Embryonic facial prominence (tissue), 1 donor: ENCODE data around the gene CSPG4.
"Not testable (repeated sequence)": the region's sequence is repeated elsewhere in the genome, so short reads cannot be mapped to it uniquely, and the experiment has no call there.

ENCODE experiments used
- DNase-seq: peaks from one replicate; pipeline ENCODE4 v3.0.0-alpha.2; 2016; ENCODE audit errors: extremely low spot score

Gene CSPG4

DNA sequence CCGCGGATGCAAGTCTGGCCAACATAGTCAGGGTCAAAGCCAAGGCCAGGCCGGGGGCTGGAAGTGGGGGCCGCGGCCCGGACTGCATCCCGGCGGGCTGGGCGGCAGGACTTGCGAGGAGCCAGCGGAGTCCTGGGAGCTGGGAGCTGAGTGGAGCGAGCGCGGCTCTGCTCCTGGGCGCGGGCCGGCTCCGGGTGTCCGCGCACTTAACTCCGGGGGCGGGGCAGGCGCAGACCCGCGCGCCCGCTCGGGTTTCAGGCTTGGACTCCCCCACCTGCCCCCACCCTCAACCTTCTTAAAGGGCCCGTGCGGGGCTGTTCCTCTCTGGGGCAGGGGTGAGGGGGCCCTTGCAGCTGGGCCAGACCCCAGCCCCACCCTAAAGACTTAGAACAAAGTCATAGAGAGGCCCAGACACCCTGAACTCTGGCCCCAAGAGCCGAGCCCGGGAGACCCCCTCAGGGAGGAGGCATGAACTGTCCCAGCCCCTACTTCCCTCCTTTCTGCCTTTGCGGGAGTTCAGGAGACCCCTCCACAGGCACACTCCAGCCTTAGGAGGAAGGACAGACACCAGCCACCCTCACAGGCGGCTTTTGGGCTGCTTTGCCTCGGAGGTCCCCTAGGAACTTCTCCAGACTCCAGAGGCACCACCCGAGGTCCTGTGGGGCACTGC is at the start of gene CSPG4:
TSS of gene CSPG4 (minus strand) at position 181 of the 670 bp plus-strand sequence. CDS start at position 88, 93 bp downstream.
- no peak for DNase-seq

DNA sequence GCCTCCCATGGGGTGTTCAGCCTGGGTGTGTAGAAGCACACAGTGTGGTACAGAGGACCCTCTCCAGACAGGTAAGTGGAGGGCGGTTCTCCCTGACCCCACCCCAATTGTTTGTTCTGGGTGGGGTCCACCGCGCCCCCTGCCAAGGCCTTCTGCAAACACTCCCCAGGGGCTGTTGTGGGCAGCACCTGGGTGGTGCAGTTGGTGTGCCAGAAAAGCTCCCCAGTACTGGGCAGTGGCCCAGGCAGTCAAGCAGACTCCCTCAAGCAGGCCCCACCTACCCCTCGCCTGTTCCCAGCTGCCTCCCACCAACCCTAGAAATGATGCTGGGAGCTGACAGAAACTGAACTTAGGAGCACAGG is 49.7 kb upstream of the CSPG4 start:
- not testable (repeated sequence) for DNase-seq

DNA sequence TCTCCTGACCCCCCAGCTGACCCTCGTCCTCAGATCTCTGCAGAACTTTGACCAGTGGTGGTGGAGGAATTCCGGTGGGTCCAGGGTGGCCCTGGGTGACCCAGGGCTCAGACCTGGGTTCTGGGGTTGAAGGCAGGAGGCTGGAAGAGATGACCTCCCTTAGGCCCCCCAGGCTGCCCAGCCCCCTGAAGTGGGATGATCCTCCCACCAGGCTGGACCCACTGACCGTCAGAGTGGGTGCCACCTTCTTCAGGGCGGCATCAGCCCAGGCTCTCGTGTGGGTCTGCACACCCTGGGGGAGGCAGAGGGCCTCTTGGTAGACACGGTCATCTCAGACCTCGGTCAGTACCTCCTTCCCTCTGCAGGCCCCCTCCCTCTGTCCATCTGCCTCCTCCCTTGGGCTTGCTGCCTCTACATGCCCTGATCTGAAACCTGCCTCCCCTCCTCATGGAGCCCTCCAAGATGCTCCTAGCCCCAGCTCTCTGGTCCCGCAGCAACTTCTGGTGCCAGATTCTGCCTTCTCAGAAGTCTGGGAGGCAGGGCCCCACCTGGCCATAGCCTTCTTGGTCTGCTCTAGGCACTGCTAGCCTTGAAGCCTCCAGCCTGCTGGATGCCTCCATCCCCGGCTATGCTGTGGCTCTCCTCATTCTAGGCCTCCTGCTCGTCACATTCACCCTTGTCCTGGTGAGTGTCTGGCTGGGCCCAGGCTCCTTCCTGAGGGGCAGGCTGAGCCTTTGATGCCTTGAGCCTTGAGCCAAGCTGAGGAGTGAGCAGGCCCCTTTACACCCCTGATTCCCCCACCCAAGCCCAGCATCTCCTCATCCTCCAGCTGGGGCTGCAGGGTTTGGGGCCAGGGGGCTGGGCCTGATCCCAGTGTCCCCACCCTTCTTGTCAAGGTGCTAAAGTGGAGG is 49.1 kb upstream of the CSPG4 start:
- no peak for DNase-seq

GRCh38 chr15:75760704-75761435 is 48.2 kb upstream of the CSPG4 start:
- DNase-seq, result no peak

DNA sequence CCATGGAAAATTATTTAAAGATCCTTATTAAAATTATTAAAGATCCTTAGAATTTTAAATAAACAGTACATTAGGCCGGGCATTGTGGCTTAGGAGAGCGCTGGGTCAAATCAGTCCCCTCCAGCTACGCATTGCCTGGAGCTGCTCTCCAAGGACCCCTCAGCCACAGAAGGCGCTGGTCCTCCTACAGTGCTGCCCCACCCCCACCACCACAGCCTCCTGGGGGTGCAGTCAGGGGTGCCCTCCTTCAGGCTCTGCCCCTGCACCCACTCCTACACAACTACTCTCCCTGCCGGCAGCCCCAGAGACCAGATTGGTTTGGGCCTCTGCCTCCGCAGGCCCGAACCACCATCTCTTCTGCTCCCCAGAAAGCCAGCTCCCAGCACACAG is 47.5 kb upstream of the CSPG4 start:
- DNase-seq, result not testable (repeated sequence)

- no peak for DNase-seq
Measured at GRCh38 chr15:75759416-75760130, 46.9 kb upstream of the CSPG4 start.

DNA sequence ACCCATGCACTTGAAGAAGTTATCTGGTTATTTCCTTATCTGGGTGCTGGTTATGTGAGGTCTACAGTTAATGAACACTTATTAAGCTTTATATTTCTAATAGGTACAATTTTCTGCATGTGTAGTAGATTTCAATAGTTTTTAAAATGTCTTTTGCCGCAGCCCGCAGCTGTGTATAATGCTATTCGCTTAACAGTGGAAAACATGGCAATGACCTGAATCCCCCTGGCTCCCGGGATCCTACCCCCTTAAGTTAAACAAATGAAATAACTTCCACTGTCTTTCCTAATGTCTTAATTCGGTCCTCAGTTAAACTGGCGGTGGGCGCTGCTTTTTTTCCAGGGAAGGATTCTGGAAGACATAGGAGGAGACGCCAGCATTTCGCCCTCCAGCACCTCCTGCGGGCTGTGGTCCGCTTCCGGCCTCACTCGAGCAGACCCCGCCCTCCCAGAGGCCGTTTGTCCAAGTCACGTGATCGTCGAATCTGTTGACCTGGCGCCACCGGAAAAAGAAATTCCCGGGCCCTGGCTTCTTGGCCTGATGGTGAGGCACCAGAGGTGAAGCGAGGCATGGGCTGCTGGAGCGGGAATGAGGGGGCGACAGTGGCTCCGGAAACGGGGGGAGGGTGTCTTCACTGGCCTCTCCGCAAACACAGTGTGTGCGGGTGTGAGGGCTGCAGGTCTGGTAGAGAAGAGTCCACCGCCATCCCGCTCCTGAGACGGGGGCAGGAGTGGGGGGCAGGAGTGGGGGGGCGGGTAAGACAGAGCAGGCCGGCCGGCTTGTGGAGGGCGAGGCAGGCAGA is 45.6 kb upstream of the CSPG4 start:
- DNase-seq, result peak; percentile 57

- DNase-seq, result not testable (repeated sequence)
Measured at GRCh38 chr15:75754871-75755270, 42.2 kb upstream of the CSPG4 start.

DNA sequence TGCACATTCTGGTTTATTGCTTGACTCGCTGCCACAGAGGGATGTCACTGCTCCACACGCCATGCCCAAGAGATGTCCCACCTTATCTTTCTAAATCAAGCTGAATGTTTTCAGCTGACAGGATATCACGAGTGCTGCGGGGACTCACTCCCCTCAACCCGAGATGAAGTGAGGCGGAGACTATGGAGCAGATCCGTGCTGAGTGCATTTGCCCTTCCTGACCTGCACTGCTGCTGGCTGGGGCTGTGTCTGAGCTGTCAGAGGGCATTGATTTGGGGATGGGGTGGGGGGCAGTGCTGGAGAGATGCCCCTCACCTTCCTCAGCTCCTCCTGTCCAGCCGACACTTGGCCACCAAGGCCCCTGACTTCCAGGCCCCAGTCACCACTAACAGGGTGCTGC is 40.5 kb upstream of the CSPG4 start:
- no peak for DNase-seq

DNA sequence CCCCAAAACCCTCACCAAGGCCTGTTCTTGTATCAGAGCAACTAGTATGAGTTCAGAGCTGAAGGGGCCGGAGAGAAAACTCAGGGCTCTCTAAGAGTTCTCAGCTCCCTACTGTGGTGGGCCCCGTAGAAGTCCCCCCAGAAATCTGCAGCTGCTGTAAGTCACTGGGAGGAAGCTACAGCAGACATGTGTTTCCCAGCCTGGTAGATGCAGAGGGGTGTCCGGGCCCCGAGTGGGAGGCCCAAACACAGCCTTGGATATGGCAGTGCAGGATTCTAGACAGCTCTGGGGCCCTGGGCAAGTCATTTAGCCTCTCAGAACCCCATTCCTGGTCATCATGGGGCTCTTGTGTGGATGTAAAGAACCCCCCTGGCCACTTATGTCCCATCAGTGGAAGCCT is 39.2 kb upstream of the CSPG4 start:
- DNase-seq, result no peak

GRCh38 chr15:75751116-75751875 is 38.6 kb upstream of the CSPG4 start:
- no peak for DNase-seq

GRCh38 chr15:75750261-75751050 is 37.8 kb upstream of the CSPG4 start:
- no peak for DNase-seq

DNA sequence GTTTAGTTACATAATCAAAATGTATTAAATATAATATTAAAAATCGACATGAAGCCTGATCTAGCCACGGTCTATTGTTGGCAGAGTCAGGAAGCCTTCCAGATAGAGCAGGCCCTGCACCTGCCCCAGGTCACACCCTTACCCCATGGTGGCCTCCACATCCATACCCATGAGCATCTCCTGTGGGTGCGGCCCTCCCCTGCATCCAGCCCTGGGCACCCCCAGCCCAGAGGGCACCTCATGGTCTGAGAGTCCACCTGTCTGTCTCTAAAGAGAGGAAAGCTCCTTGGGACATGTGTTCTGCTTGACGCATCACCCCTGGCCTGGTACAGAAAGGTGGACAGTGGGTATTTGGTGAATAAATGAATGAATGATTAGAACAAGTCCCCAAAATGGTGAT is 37.2 kb upstream of the CSPG4 start:
- DNase-seq, result no peak

- DNase-seq, result not testable (repeated sequence)
Measured at GRCh38 chr15:75748882-75749281, 36.2 kb upstream of the CSPG4 start.

DNA sequence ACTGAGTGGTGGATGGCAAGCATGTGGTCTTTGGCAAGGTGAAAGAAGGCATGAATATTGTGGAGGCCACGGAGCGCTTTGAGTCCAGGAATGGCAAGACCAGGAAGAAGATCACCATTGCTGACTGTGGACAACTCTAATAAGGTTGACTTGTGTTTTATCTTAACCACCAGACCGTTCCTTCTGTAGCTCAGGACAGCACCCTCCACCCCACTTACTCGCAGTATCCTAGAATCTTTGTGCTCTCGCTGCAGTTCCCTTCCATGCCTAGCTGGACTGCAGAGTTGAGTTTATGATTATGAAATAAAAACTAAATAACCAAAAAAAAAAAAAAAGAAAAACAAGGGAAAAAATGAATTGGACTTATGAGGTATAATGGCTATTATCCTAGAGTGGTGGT is 34.5 kb upstream of the CSPG4 start:
- DNase-seq, result not testable (repeated sequence)

GRCh38 chr15:75745305-75745704 is 32.7 kb upstream of the CSPG4 start:
- DNase-seq, result no peak

- not testable (repeated sequence) for DNase-seq
Measured at GRCh38 chr15:75742346-75742745, 29.7 kb upstream of the CSPG4 start.

GRCh38 chr15:75739791-75740190 is 27.1 kb upstream of the CSPG4 start:
- DNase-seq, result no peak

- peak; percentile 79 for DNase-seq
Measured at GRCh38 chr15:75738647-75739325, 26.1 kb upstream of the CSPG4 start.
